ENCODE results near the gene KDM7A. TPM values are rescaled to one million over a fixed set of nuclear protein-coding genes. Genes with fewer than 3 reads are reported as not detected.
A peak's percentile ranks its signal among the peaks of the same experiment; 100 is the strongest.

Gene KDM7A
- total and polyA plus RNA-seq, 2 of the 8 experiments (the other 6 are each of a cell fraction or from before 2014, with no cell fraction given) = 2.2 to 12.5 TPM

GRCh38 chr7:140062528-140063299 lies 114.1 kb downstream of the KDM7A start, which contains the start of gene PARP12:
Gene PARP12 (minus strand): TSS chr7:140062951. CDS start chr7:140062847, 104 bp downstream.
- Histone ChIP-seq H2AFZ (ENCODE audit: low read length) (peak within 1 kb of the TSS; percentile 88; the same call in 1 of the 2 replicates), H2BK12ac (ENCODE audit: low read depth, low read length) (peak within 1 kb of the TSS; percentile 39; the same call in 1 of the 2 replicates), H3K27me3 (replicated peaks in 1 of 4; ENCODE audit: control insufficient read depth in 3 of 4, extremely low read depth in 1 of 4, insufficient read depth in 3 of 4, low read length in 3 of 4) (peaks cover 0 to 29% (median 24%) of the 10 kb centered on the region in 4 experiments; a peak in 6 of 7 replicates), H2AK5ac (ENCODE audit: low read depth, low read length) (peak within 1 kb of the TSS; percentile 82; the same call in 1 of the 2 replicates), H3K9ac (replicated peaks in 1 of 4; ENCODE audit: extremely low read depth in 1 of 4, low read depth in 3 of 4, low read length in 3 of 4) (peak within 1 kb of the TSS; percentile 52 to 88 (median 76); a peak in 6 of 7 replicates), H3K18ac (ENCODE audit: extremely low read depth, low read length) (peak within 1 kb of the TSS; percentile 60), H3K27ac (ENCODE audit: low read depth, low read length) (no peak within 1 kb of the TSS), H3K79me1 (ENCODE audit: low read depth, low read length) (no peaks in the 10 kb centered on the region), H4K5ac (ENCODE audit: insufficient read length, low read depth, low read length) (no peak within 1 kb of the TSS), H2BK120ac (replicated peaks; ENCODE audit: low read depth, low read length) (no peak within 1 kb of the TSS), H2BK20ac (ENCODE audit: low read length) (no peak within 1 kb of the TSS), H3K79me2 (ENCODE audit: control insufficient read depth in 1 of 2, insufficient read depth in 2 of 2, low read length in 2 of 2) (no peaks in the 10 kb centered on the region), H3K4me1 (replicated peaks in 1 of 4; ENCODE audit: control insufficient read depth in 3 of 4, insufficient read depth in 4 of 4, low read length in 3 of 4) (peaks cover 0 to 2% (median 0%) of the 10 kb centered on the region in 4 experiments; a peak in 2 of 7 replicates), H4K20me1 (replicated peaks in 1 of 2; ENCODE audit: control insufficient read depth in 1 of 2, insufficient read depth in 2 of 2, low read length in 2 of 2) (no peaks in the 10 kb centered on the region), H2BK15ac (ENCODE audit: low read length) (no peak within 1 kb of the TSS), H3K23me2 (ENCODE audit: low read depth, low read length) (peaks cover 5% of the 10 kb centered on the region; the same call in 1 of the 2 replicates), H4K8ac (ENCODE audit: extremely low read depth, insufficient read depth, low read length) (peak within 1 kb of the TSS; percentile 98), H3K14ac (ENCODE audit: insufficient read length) (no peak within 1 kb of the TSS), H3K36me3 (ENCODE audit: control insufficient read depth in 2 of 4, insufficient read depth in 4 of 4, low read length in 3 of 4) (no peaks in the 10 kb centered on the region), H3K4me2 (ENCODE audit: insufficient read depth in 1 of 2, low read depth in 2 of 2, low read length in 2 of 2) (peak within 1 kb of the TSS; percentile 68 to 77), H4K91ac (replicated peaks; ENCODE audit: insufficient read length, low read length) (no peak within 1 kb of the TSS), H3K4me3 (ENCODE audit: extremely low read depth in 1 of 4, insufficient read depth in 2 of 4, low read depth in 3 of 4, low read length in 4 of 4) (peak within 1 kb of the TSS; percentile 53 to 66 (median 62)), H3K9me3 (ENCODE audit: insufficient read depth in 2 of 2, low read depth in 1 of 2, low read length in 1 of 2) (no peaks in the 10 kb centered on the region), H3K23ac (ENCODE audit: insufficient read length) (no peak within 1 kb of the TSS), H3K56ac (replicated peaks; ENCODE audit: insufficient read length, low read depth, low read length) (no peak within 1 kb of the TSS), H2BK5ac (ENCODE audit: low read depth, low read length) (no peak within 1 kb of the TSS), H3K4ac (replicated peaks; ENCODE audit: insufficient read length, low read depth, low read length) (peak within 1 kb of the TSS; percentile 41)
- DNase-seq (ENCODE audit: low read depth in 1 of 2, low spot score in 2 of 2) (peak; percentile 31 to 88), FAIRE-seq (no peak)
- 3% methylated on average over 59 of the region's 106 CpGs; no CpG with 5 or more reads in 1 of the 2 experiments for WGBS, 2 experiments (ENCODE audit: extremely low coverage in 1 of 2, insufficient coverage in 1 of 2, insufficient read length in 1 of 2, insufficient replicate concordance in 2 of 2, low coverage in 1 of 2, low lambda C conversion rate in 2 of 2, missing lambda C conversion rate in 1 of 2)
- POLR2A ChIA-PET (ENCODE audit: partially characterized antibody) = interaction anchor here (0.6 to 1.2 kb wide), 3 partner anchors 18 to 335 kb away, joined by 3 to 4 read pairs (median 4); partner anchors contain the start of gene SLC37A3
- CTCF ChIA-PET (ENCODE audit: partially characterized antibody) = interaction anchor here (1.3 kb wide), 1 partner anchor 17 kb away, joined by 4 read pairs; no protein-coding TSS in a partner anchor
- TF ChIP-seq TAF7 (optimal IDR thresholded peaks at IDR 0.05; ENCODE audit: borderline replicate concordance, low read depth, low read length) = peak; percentile 39
- TF ChIP-seq JUND (IDR thresholded peaks at IDR 0.05; ENCODE audit: low read length) = peak; percentile 12; the same call in 1 of the 2 replicates
- TF ChIP-seq CEBPB (IDR thresholded peaks at IDR 0.05; ENCODE audit: low read depth, low read length) = no peak
- TF ChIP-seq MAX (IDR thresholded peaks at IDR 0.05) = peak; percentile 64; the same call in 1 of the 2 replicates
- peak; percentile 78 for TF ChIP-seq SP4 (IDR thresholded peaks at IDR 0.05; ENCODE audit: low read length)
- TF ChIP-seq TBP (IDR thresholded peaks at IDR 0.05; ENCODE audit: low read depth, low read length) = no peak
- TF ChIP-seq SUZ12 (IDR thresholded peaks at IDR 0.05; ENCODE audit: low read length) = peak; percentile 29; the same call in 1 of the 2 replicates
- TF ChIP-seq RNF2 (IDR thresholded peaks at IDR 0.05; ENCODE audit: borderline replicate concordance, low read depth, low read length, missing control alignments, poor library complexity, severe bottlenecking) = no peak
- TF ChIP-seq POLR2A (IDR thresholded peaks at IDR 0.05; ENCODE audit: control extremely low read depth in 1 of 2, low read depth in 2 of 2, low read length in 2 of 2) = peak in 1 of 2 experiments; percentile 78; a peak in 2 of 3 replicates
- no peak for TF ChIP-seq CHD2 (IDR thresholded peaks at IDR 0.05; ENCODE audit: low read length)
- TF ChIP-seq YY1 (IDR thresholded peaks at IDR 0.05; ENCODE audit: low read depth, low read length) = peak; percentile 78; the same call in 1 of the 2 replicates
- no peak for TF ChIP-seq CBX5 (IDR thresholded peaks at IDR 0.05; ENCODE audit: low read depth, low read length)
